NCI-H82 treated with DMSO at 0.1 percent for 48 hours (cell line): ENCODE measurements around the gene NDUFA1.
"Not testable (repeated sequence)": the region's sequence is repeated elsewhere in the genome, so short reads cannot be mapped to it uniquely, and the experiment has no call there.

ENCODE experiments used
- DNase-seq: peaks from one replicate; lab custom pipeline; 2025; ENCODE audit not compliant: unreplicated experiment; lab: John Stamatoyannopoulos, UW

The NDUFA1 gene

DNA sequence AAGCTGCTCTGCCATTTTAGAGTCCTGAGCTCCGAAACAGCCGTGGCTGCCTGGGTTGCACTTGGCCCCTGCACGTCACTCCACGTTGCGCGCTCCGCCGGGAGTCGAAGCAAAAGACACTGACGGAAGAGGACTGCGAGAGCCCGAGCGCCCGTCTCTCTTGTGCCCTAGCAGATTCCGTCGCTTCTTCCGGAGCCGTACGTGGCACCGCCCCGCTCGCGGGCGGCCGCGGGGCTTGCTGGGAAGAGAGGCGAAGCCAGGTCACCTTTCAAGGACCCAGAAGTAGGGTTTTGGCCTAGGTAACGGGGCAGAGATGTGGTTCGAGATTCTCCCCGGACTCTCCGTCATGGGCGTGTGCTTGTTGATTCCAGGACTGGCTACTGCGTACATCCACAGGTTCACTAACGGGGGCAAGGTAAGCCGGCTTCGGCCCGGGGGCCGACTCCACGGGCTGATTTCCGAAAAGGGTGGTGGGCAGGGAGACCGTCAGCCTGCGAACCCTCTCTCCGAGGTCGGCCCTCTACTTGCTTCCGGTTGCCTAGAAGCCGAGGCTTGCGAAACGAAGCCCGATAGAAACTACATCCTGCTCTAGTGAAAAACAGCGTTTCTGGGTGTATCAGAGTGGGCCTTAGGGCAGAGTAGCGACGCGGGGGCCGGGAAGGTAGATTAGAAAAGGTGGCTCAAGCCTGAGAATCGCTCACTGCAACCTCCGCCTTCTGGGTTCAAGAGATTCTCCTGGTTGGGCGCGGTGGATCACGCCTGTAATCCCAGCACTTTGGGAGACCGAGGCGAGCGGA lies at the start of gene NDUFA1, which contains the start of gene RNF113A:
Gene NDUFA1 (plus strand): TSS at position 234 of the 797 bp plus-strand sequence. CDS start 80 bp downstream, at position 314.
Gene RNF113A (minus strand): TSS at position 135 of the 797 bp plus-strand sequence. CDS start 120 bp downstream, at position 15.
- peak; percentile 72 for DNase-seq

DNA sequence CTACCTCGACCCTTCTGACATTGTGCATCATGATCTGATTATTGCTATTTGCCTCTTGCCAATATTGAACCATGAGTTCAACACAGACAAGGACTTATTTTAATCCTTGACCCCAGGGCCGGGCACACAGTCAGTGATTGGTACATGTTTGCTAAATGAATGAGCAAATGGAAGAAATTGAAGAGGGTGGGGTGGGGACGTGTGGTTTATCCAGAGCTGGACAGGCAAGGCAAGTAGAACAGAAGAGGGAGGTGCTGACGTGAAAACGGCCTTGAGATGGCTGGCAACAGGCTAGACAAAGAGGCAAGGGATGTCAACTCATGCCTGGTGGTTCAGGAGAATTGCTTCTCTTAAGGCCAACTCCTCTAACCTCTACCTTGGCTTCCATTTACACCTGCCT lies 47.4 kb upstream of the NDUFA1 start:
- DNase-seq: not testable (repeated sequence)

DNA sequence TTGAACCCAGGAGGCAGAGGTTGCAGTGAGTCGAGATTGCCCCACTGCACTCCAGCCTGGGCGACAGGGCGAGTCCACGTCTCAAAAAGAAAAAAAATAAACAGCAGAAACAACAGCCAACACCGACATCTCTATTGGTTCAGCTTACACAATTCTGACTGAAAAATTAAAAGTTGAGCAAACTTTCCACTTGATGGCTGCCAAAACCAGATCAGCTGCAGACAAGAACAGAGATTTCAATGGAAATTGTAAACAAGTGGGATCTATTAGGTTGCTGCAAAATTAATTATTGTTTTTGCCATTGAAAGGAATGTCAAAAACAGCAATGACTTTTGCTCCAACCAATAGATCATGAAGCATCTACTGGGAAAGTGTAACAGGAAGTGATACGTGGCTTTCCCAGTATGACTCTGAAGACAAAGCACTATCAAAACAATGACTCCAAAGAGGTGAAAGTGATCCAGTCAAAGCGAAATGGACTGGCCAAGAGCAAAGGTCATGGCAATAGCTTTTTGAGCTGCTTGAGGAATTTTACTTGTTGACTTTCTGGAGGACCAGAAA lies 45.2 kb upstream of the NDUFA1 start:
- DNase-seq: no peak

DNA sequence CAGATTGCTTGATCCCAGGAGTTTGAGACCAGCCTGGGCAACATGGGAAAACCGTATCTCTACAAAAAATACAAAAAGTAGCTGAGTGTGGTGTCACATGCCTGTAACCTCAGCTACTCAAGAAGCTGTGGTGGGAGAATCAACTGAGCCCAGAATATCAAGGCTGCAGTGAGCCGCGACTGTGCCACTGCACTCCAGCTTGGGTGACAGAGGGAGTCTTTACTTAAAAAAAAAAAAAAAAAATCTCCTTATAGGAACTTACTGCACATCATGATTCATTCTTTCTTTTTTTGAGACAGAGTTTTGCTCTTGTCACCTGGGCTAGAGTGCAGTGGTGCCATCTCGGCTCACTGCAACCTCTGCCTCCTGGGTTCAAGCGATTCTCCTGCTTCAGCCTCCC lies 43.2 kb upstream of the NDUFA1 start:
- DNase-seq: no peak

DNA sequence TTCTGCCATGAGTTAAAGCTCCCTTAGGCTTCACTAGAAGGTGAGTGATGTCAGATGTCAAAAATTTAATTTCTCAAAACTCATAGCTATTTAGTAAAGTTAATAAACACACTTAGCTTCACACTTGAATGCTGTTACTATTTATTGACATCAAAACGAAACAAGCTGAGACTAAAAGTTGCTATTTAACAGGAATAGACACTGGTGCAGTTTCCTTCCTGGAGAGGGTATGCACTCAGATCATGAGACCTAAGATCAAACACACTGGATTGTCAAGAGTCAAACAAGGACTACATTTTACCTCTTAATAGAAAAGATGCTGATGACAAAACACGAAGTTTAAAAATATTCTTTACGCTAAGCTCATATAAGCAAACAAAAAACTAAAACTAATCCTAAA lies 37.7 kb upstream of the NDUFA1 start:
- DNase-seq: no peak

DNA sequence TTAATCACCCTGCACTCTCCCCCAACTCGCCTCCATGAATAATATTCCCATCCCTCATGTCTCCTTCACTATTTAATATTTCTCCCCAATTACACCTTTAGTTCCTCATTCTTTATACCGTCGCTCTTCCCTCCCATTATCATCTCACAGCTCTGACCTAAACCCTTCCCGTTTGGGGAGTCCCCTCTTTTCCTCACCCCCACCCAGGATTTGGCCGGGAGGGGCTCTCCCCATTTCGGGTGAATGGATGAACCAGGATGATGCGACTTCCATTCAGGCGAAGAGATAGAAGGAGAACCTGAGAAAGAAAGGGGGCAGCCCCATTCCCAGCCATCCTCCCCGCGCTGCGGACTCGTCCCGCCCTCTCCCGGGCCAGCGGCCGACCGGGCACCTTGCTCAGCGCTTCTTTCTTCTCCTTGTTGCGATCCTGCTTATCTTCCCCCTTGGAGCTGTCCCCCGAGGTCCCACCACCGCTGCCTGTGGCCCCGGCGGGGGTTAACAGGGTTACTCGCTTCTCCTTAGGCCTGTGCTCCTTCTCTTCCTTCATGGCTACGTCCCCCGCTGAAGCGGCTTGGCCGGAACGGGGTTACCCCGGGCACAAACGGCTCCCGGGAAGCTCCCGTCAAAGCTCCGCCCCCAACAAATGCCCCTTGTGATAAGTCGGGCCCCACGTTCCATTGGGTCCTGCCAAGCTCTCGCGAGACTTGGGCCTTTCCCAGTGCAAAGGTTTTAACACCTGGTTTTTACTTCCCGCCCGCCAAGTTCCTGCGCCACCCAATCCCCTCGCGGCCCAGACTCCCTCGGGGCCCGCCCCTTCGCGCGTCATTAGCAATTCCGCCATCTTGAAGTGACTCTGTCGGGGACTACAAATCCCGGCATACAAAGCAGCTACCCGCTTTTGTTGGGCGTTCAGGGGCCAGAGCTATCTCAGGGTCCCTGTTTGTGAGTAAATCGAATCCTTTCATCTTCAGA lies 19.0 kb upstream of the NDUFA1 start, which contains the start of gene UPF3B:
Gene UPF3B (minus strand): TSS at position 582 of the 972 bp plus-strand sequence. CDS start 35 bp downstream, at position 547.
- peak; percentile 93 for DNase-seq

DNA sequence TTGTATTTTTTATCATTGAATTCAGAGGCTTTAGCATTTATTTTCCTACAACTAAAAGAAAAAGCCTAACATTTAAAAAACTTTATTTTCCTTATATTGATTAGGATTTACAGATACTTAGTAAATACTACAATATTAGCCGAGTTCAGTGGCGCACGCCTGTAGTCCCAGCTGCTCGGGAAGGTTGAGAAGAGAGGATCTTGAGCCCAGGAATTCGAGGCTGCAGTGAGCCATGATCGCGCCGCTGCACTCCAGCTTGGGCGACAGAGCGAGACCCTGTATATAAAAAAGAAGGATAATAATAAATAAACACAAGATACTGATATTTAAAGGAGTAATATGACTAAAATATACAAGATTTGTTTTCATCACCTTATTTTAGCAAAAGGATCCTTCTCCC lies 18.2 kb upstream of the NDUFA1 start:
- DNase-seq: no peak

DNA sequence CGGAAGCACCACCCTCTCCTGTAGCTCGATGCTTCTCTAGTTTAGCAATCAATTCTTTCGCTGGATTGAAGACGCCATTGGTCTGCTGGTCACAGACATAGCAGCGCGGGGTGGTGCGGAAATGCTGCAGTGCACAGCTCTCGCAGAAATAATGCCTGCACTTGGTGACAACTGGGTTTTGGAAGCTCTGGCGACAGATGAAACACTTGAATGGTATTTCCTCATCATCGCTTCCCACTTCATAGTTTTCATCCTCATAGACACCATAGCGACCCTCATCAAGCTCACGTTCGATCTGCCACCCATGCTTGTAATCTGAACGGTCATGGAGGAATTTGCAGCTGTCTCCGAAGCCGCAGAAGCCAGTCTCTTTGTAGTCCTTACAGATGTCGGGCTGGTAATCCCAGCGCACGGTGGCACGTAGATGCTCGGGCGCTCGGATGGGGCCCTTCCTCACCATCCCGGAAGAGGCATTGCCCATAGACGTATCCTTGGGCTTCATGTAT lies 953 bp upstream of the NDUFA1 start:
- no peak for DNase-seq

DNA sequence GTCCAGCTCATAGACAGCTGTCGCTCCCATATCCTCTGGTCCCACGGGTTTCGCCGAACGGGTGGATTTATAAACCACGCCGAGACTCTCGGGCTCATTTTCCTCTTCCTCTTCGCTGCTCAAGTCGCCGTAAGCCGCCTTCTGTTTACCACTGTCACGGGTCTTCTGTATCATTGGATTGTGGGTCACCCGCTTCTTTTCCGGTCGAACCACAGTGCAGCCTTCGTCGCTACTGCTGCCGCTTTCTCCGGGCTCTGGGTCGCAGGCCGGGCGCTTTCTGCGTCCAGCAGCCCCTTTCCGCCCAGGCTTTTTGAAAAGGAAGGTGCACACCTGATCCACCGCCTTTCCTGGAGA lies 410 bp upstream of the NDUFA1 start:
- DNase-seq: no peak

DNA sequence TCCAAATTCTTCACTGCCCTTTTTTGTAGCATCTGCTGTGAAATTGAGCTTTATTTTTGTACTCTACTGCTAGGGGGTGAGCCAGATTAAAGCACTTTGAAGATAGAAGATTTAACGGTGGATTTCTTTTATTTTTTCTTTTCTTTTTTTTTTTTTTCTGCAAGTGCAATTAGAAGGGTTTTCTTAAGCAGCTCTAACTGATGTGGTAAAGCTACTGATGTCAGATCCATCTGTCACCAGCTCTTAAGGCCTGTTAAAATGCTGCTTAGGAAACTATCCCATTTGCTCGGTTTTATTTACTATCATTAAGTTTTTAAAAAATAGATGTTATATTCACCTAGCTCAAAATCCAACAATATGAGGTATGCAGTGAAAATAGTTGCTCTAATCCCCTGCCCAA lies 7.1 kb downstream of the NDUFA1 start:
- DNase-seq: no peak

DNA sequence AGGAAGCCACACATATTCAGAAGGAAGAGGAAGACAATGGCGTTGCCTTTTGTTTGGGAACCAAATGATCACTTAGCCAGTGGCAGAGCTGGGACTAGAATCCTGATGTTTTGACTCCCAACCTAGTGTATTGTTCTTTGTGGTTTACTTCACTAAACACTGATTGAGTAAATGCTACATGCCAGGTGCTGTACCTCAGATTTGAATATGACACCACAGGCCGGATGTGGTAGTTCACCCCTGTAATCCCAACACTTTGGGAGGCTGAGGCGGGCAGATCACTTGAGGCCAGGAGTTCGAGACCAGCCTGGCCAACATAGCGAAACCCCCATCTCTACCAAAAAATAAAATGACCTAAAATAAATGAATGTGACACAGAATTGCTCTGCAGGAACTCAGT lies 8.4 kb downstream of the NDUFA1 start:
- DNase-seq: no peak

DNA sequence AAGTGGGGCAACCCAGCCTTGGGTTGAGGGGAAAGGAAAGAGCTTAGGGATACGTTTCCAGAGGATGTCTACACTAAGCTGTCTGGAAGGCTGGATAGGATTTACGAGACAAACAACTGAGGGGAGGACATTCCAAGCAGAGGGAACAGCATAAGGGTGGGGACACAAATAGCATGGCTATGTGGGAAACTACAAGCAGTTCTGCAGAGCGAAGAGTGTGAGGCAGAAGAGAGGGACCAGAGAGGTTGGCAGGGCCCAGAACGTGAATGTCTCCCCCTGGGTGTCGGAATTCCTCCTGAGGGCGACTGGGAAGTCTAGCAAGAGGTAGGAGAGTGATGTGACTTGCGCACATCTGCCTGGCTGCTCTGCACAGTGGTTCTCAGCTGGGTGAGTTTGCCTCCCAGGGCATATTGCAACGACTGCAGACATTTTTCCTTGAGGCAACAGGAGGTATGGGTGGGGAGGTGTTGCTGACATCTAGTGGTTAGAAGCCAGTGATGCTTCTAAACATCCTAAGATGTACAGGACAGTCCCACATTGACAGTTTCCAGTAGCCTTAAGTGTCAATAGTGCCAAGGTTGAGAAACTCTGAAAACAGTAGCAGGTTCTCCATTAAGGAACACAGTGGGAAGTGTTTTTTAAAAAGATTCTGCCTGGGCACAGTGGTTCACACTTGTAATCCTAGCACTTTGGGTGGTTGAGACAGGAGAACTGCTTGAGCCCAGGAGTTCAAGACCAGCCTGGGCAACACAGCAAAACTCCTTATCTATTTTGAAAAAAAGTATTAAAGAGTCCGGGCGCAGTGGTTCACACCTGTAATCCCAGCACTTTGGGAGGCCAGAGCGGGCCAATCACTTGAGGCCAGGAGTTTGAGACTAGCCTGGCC lies 9.2 kb downstream of the NDUFA1 start:
- peak; percentile 53 for DNase-seq

DNA sequence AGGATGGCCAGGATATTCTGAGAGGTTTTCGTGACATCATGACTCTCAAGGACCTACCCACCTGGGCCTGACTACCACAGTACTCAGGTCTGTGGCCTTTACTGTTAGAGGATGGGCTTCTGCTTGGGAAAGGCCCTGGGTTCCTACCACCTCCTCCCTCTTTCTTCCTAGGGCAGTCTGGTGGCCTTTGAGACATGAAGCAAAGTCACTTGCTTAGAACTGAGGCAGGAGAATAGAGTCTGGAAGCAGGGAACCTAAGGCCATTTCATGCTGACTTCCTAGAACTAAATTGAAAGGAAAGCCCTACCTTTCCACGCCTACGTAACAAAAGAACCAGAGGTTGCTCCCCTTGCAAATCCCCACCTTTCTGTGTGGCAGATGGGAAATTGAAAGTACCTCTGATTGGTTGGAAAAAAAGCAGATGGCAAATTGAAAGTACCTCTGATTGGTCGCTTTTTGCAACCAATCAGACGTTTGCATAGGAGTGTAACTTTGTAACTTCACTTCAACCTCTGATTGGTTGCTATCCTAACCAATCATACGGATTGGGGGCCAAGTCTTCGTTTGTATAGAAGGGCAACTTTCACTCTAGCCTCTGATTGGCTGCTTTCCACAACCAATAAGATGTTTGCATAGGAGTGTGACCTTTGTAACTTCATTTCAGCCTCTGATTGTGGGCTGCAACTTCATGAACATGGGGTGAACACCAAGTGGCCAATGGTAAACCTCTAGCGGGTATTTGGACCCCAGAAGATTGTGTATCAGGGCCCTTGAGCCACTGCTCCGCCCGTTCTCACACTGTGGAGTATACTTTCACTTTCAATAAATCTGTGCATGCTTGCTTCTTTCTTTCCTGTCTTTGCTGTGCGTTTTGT lies 14.2 kb downstream of the NDUFA1 start:
- no peak for DNase-seq

DNA sequence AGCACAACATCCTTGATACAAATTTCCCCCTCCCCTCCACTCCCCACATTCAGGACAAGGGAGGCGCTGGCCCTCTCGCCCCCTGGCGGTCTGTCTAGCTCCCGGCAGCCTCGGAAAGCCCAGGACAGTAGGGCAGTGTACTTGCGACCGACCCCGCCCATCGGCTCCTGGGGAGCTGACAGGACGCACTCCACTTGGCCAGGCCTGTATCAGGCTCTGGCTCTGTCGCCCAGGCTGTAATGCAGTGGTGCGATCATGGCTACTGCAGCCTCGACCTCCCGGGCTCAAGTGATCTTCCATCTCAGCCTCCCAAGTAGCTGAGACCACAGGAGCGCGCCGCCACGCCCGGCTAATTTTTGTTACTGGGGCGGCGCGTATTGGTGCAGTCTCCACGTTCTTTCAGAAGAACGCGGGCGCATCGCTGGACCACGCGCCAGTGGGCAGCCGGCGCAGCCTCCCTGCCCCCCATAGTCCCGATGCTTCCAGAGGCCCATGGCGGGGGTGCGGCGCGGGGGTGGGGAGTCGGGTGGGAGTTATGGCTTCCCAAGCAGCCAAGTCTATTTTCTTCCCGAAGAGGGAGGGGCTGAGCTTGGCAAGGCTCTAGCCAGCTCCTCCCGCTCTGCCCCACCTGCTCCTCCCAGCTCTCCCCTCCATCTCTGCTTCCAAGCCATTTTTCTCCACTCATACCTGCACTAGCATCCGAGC lies 16.2 kb downstream of the NDUFA1 start:
- DNase-seq: peak; percentile 54

DNA sequence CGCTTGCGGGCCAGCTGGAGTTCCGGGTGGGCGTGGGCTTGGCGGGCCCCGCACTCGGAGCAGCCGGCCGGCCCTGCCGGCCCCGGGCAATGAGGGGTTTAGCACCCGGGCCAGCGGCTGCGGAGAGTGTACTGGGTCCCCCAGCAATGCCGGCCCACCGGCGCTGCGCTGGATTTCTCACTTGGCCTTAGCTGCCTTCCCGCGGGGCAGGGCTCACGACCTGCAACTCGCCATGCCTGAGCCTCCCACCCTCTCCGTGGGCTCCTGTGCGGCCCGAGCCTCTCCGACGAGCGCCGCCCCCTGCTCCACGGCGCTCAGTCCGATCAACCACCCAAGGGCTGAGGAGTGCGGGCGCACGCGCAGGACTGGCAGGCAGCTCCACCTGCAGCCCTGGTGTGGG lies 19.0 kb downstream of the NDUFA1 start:
- not testable (repeated sequence) for DNase-seq

DNA sequence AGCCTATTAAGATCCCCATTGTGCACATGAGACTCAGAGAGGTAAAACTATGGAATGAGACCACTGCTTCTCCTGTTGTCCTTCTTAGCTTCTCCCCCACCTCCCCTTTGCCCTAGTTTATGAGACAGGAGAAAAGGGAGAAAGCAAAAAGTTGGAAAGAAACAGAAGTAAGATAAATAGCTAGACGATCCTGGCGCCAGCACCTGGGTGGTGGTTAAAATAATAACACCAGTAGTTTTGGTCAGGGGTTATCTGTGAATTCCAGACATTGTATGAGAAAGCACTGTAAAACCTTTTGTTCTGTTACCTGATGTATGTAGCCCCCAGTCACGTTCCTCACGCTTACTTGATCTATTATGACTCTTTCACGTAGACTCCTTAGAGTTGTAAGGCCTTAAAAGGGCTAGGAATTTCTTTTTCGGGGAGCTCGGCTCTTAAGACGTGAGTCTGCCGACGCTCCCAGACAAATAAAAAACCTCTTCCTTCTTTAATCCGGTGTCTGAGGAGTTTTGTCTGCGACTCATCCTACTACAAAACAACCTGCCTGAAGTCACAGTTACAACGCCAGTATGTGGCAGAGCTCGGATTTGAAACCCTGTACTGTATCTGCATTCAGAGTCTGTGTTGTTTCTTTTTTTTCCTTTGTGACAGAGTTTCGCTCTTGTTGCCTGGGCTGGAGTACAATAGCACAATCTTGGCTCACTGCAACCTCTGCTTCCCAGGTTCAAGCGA lies 20.5 kb downstream of the NDUFA1 start:
- not testable (repeated sequence) for DNase-seq

DNA sequence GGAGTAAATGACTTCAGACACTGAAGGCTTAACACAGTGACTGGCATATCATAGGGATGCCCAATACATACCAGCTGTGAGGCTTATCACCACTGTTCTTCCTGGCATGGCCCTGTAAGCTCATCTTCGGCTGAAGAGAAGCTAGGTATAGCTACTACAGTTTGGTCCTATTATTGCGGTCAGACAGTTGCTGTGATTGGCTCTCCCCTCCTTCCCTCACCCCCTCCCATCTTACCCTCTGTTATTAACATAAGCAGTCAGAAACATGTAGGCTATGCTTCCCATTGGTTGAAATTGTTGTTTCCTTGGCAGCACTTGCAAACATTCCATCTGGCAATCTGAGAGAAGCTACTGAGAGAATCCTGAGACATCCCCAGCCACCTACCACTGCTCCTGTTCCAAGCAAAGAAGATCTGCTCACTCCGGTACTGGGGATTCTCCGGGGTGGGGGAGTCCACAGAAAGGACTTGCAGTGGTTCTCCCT lies 24.3 kb downstream of the NDUFA1 start, which contains the start of gene AKAP14:
Gene AKAP14 (plus strand): TSS at position 51 of the 484 bp plus-strand sequence. CDS start 7,331 bp downstream, outside the sequence.
- DNase-seq: peak; percentile 29

DNA sequence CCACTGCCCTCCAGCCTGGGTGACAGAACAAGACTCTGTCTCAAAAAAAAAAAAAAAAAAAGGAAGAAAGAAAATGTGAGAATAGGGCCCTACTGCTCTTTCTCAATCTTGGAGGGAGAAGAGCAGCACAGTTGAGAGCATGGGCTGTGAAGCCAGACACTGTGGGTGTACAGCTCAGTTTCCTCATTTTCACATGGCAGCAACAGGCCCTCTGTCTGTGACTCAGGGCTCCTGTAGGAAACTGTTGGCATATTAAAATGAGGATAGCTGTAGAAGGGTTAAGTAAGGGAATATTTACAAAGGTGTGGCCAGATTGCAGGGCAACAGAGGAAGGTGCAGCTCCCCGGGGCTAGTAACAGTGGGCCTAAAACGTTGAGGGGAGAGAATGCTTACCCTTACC lies 27.5 kb downstream of the NDUFA1 start:
- DNase-seq: no peak
